Tibial nerve (tissue), 4 donors: ENCODE results near the gene FLNC. TPM values are rescaled to one million over a fixed set of nuclear protein-coding genes. Genes with fewer than 3 reads are reported as not detected.

Experiments
- DNase-seq, 2 donors: peaks; one replicate each; pipeline ENCODE4 v3.0.0-alpha.2; 2019; ENCODE audit warnings: low spot score in 2 of 2
- H3K27ac ChIP-seq, 4 donors: fragments of 200-600 bp; sonication (generic) in 3 of 4; one replicate each; pipeline ENCODE4 v1.5.1; 2017 to 2019; ENCODE audit warnings: mild to moderate bottlenecking in 1 of 4
- H3K27me3 ChIP-seq, 2 donors: fragments of 200-600 bp; sonication (generic) in 1 of 2; one replicate each; pipeline versions ENCODE4 v1.5.1 to v1.6.0; 2017 to 2019
- H3K36me3 ChIP-seq, 3 donors: fragments of 200-600 bp; sonication (generic); one replicate each; pipeline ENCODE4 v1.5.1; 2018 to 2019
- H3K4me1 ChIP-seq, 4 donors: fragments of 200-600 bp; sonication (generic) in 3 of 4; one replicate each; pipeline ENCODE4 v1.5.1; 2017 to 2019
- H3K4me3 ChIP-seq, 4 donors: fragments of 200-600 bp; sonication (generic) in 3 of 4; one replicate each; pipeline ENCODE4 v1.5.1; 2017 to 2019; ENCODE audit warnings: mild to moderate bottlenecking in 1 of 4, moderate library complexity in 1 of 4
- H3K9me3 ChIP-seq, 4 donors: fragments of 200-600 bp; sonication (generic) in 3 of 4; one replicate each; pipeline ENCODE4 v1.5.1; 2017 to 2019
- CTCF ChIP-seq, 5 experiments: fragments of 200-600 bp in 3 of 5; fragments of 450-650 bp in 2 of 5; sonication (generic) in 3 of 5; IDR thresholded peaks; one replicate each; pipeline ENCODE4 v1.5.1; 2016 to 2019; ENCODE audit warnings: antibody characterized with exemption in 5 of 5, mild to moderate bottlenecking in 3 of 5, moderate library complexity in 2 of 5
- EP300 ChIP-seq, 2 donors: sonication (generic); formaldehyde crosslinking; IDR thresholded peaks; one replicate each; pipeline ENCODE4 v1.6.1; 2017; ENCODE audit warnings: antibody characterized with exemption in 2 of 2, mild to moderate bottlenecking in 1 of 2
- POLR2A ChIP-seq, 2 donors: fragments of 450-650 bp; IDR thresholded peaks; one replicate each; pipeline ENCODE4 v1.6.1; 2017; ENCODE audit warnings: antibody characterized with exemption in 2 of 2, mild to moderate bottlenecking in 2 of 2, moderate library complexity in 2 of 2
- WGBS, 2 donors: methylation state at CpG; one replicate each; pipeline ENCODE4 v1.1.5; 2018; 5-methylcytosine and 5-hydroxymethylcytosine counted together
- total RNA-seq, 4 donors: library from RNA; depleted of rRNA; stranded (reverse); fragments of >200 nt; gene quantifications; one replicate each; pipeline ENCODE4 v1.1.0, GENCODE V29; 2016

FLNC gene
- total RNA-seq, 4 donors from 2014 or later = 5.5 to 13.5 (median 9.0) TPM

GRCh38 chr7:128838981-128839731 lies 8.9 kb downstream of the FLNC start:
- Histone ChIP-seq H3K27me3 (no peaks in the 10 kb centered on the region), H3K36me3 (peaks cover 0 to 35% (median 0%) of the 10 kb centered on the region in 3 donors), H3K27ac (no peak overlapping the region), H3K9me3 (no peaks in the 10 kb centered on the region), H3K4me3 (no peak overlapping the region), H3K4me1 (peaks cover 0 to 7% (median 0%) of the 10 kb centered on the region in 4 donors)
- WGBS, 2 donors = 90 to 93% methylated on average over 14 to 17 of the region's 17 CpGs
- DNase-seq = no peak
- no peak for TF ChIP-seq EP300 (IDR thresholded peaks at IDR 0.05)
- TF ChIP-seq CTCF (IDR thresholded peaks at IDR 0.05) = no peak
- TF ChIP-seq POLR2A (IDR thresholded peaks at IDR 0.05) = no peak

- 82 to 83% methylated on average over 13 of the region's 13 CpGs for WGBS, 2 donors
- Histone ChIP-seq H3K27me3 (no peaks in the 10 kb centered on the region), H3K36me3 (peaks cover 0 to 41% (median 0%) of the 10 kb centered on the region in 3 donors), H3K27ac (no peak overlapping the region), H3K4me1 (peaks cover 0 to 7% (median 0%) of the 10 kb centered on the region in 4 donors), H3K9me3 (no peaks in the 10 kb centered on the region), H3K4me3 (no peak overlapping the region)
- no peak for TF ChIP-seq CTCF (IDR thresholded peaks at IDR 0.05)
- TF ChIP-seq POLR2A (IDR thresholded peaks at IDR 0.05) = no peak
- TF ChIP-seq EP300 (IDR thresholded peaks at IDR 0.05) = no peak
- DNase-seq = no peak
Observed at GRCh38 chr7:128839751-128840177, 9.6 kb downstream of the FLNC start.

GRCh38 chr7:128840326-128841170 lies 10.3 kb downstream of the FLNC start:
- Histone ChIP-seq H3K4me3 (no peak overlapping the region), H3K9me3 (no peaks in the 10 kb centered on the region), H3K27ac (no peak overlapping the region), H3K4me1 (peaks cover 0 to 7% (median 0%) of the 10 kb centered on the region in 4 donors), H3K36me3 (peaks cover 0 to 45% (median 0%) of the 10 kb centered on the region in 3 donors), H3K27me3 (no peaks in the 10 kb centered on the region)
- TF ChIP-seq CTCF (IDR thresholded peaks at IDR 0.05) (no peak), EP300 (IDR thresholded peaks at IDR 0.05) (no peak), POLR2A (IDR thresholded peaks at IDR 0.05) (no peak)
- DNase-seq = no peak
- WGBS, 2 donors = 88 to 91% methylated on average over 23 of the region's 23 CpGs

GRCh38 chr7:128841171-128841690 lies 11.0 kb downstream of the FLNC start:
- Histone ChIP-seq H3K27me3 (no peaks in the 10 kb centered on the region), H3K9me3 (no peaks in the 10 kb centered on the region), H3K4me1 (peaks cover 0 to 3% (median 0%) of the 10 kb centered on the region in 4 donors), H3K27ac (no peak overlapping the region), H3K36me3 (peaks cover 0 to 45% (median 0%) of the 10 kb centered on the region in 3 donors), H3K4me3 (no peak overlapping the region)
- no peak for TF ChIP-seq CTCF (IDR thresholded peaks at IDR 0.05)
- TF ChIP-seq EP300 (IDR thresholded peaks at IDR 0.05) = no peak
- no peak for TF ChIP-seq POLR2A (IDR thresholded peaks at IDR 0.05)
- DNase-seq = no peak
- 90% methylated on average over 17 of the region's 17 CpGs for WGBS, 2 donors
